C4-2B (cell line): ENCODE data around the gene VCP.

Experiments used
- H3K27ac ChIP-seq: fragments of 450-650 bp; 2 replicates; pipeline ENCODE4 v1.5.1; 2017
- ZFX ChIP-seq: fragments of 450-650 bp; IDR thresholded peaks from 2 replicates; pipeline ENCODE4 v1.6.1; 2017
- TF ChIP-seq, protein P1 (sequence below): fragments of 450-650 bp; conservative IDR thresholded peaks from 2 replicates; pipeline ENCODE4 v1.5.1; 2017; ENCODE audit warnings: mild to moderate bottlenecking

VCP gene

DNA sequence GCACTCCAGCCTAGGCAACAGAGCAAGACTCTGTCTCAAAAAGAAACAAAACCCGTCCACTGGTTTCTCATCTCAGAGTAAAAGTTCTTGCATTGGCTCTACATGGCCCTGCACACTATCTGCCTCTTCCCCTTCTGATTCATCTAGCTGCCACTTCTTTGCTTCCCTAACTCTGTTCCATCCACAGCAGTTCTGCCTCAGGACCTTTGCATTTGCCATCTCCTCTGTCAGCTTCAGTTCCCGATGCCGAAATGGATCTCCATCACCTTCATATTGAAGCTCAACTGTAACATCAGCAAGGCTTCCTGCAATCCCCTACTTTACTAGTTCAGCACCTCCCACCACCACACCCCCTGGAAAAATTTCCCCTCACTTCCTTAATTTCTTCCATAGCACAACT, 25.1 kb upstream of the VCP start:
- no peak overlapping the region for H3K27ac ChIP-seq
- TF ChIP-seq, protein P1, sequence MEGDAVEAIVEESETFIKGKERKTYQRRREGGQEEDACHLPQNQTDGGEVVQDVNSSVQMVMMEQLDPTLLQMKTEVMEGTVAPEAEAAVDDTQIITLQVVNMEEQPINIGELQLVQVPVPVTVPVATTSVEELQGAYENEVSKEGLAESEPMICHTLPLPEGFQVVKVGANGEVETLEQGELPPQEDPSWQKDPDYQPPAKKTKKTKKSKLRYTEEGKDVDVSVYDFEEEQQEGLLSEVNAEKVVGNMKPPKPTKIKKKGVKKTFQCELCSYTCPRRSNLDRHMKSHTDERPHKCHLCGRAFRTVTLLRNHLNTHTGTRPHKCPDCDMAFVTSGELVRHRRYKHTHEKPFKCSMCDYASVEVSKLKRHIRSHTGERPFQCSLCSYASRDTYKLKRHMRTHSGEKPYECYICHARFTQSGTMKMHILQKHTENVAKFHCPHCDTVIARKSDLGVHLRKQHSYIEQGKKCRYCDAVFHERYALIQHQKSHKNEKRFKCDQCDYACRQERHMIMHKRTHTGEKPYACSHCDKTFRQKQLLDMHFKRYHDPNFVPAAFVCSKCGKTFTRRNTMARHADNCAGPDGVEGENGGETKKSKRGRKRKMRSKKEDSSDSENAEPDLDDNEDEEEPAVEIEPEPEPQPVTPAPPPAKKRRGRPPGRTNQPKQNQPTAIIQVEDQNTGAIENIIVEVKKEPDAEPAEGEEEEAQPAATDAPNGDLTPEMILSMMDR, result no peak
- TF ChIP-seq ZFX, result no peak

DNA sequence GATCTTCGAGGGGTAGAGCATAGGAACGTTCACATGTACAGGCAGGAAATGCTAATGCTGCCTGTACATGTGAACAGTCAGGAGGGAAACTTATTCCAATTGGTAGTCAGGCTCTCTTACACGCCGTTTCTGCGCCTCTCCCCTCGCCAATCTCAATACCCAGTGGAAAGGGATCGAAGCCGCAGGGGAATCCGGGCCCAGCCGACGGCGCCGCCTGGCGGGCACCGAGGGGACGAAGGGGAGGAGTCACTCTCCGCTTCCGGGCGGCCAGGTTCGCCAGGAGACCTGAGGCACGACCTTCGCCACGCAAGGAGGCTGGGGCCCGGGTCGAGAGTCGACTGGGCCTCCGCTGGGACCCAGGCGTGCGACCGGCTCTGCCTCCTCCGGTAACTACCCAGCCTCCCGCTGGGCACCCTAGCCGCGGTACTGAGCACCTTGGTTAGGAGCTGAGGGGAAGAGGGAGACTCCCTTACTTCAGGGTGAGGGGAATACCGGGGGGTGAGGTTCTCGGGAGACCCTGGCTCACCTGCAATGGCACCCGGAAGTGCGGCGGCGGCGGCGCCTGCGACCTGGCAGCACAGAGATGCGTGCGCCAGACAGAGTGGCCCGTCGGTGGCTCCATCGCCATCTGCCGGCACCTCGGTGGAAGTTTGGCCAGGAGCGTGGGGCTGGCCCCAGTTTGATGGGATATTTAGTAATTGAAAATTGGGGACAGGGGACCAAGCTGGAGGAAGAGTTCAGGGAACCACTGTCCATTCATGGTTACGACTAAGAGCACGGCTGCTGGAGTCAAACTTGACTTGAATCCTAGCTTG, 23.8 kb upstream of the VCP start, which contains the start of gene PIGO:
PIGO (minus strand) TSS at position 557 of the 815 bp plus-strand sequence. CDS start 1,026 bp downstream, outside the sequence.
- H3K27ac ChIP-seq, result peak within 1 kb of the TSS; percentile 93
- peak; percentile 97 for TF ChIP-seq ZFX
- TF ChIP-seq, protein P1, result peak; percentile 98

DNA sequence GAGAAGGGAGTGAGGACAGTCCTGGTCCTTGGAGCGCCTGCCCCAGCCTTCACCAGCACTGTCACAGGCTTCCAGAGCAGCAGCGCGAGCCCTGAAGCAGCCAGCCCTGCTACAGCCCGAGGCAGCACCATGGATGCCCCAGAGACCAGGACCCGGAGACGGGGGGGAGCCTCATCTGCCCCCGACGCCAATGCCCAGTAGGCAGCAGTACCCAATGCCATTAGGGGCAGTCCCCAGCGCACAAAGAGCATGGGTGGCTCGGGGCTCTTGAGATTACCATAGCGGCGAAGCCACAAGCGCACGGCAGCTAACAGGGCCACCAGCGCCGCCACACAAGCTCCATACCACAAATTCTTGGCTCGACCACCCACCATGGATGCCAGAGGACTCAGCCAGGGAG, 19.1 kb upstream of the VCP start:
- H3K27ac ChIP-seq, result no peak overlapping the region
- TF ChIP-seq ZFX, result no peak
- TF ChIP-seq, protein P1, result no peak

DNA sequence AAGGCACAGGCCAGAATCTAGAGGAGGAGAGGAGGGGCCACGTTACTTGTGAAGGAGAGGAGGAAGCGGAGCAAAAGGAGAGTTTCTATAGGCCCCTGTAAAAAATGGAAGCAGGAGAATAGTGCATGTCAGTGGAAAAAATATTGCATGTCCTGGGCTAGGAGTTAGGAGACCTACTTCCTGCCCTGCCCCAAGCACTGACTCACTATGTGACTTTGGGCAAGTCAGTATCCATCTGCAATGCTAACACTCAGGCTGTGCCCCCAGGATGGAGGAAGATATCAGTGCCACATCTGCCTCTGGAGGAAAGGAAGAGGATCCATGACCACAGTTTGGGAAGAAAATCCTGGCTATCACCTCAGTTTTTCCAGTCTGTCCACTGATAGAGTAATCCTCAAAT, 17.0 kb upstream of the VCP start:
- H3K27ac ChIP-seq, result no peak overlapping the region
- TF ChIP-seq, protein P1, result no peak
- TF ChIP-seq ZFX, result no peak

DNA sequence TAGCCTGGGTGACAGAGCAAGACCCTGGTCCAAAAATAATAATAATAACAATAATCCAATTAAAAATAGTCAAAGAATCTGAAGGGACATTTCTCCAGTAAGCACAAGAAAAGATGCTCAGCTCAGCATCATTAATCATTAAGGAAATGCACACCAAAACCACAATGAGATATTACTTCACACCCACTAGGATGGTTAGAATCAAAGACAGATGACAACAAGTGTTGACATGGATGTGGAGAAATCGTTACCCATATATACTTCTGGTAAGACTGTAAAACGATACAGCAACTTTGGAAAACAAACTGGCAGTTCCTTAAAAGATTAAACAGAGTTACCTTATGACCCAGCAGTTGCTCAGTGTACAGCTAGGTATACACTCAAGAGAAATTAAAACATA, 12.7 kb upstream of the VCP start:
- no peak for TF ChIP-seq ZFX
- TF ChIP-seq, protein P1, result no peak
- H3K27ac ChIP-seq, result no peak overlapping the region

DNA sequence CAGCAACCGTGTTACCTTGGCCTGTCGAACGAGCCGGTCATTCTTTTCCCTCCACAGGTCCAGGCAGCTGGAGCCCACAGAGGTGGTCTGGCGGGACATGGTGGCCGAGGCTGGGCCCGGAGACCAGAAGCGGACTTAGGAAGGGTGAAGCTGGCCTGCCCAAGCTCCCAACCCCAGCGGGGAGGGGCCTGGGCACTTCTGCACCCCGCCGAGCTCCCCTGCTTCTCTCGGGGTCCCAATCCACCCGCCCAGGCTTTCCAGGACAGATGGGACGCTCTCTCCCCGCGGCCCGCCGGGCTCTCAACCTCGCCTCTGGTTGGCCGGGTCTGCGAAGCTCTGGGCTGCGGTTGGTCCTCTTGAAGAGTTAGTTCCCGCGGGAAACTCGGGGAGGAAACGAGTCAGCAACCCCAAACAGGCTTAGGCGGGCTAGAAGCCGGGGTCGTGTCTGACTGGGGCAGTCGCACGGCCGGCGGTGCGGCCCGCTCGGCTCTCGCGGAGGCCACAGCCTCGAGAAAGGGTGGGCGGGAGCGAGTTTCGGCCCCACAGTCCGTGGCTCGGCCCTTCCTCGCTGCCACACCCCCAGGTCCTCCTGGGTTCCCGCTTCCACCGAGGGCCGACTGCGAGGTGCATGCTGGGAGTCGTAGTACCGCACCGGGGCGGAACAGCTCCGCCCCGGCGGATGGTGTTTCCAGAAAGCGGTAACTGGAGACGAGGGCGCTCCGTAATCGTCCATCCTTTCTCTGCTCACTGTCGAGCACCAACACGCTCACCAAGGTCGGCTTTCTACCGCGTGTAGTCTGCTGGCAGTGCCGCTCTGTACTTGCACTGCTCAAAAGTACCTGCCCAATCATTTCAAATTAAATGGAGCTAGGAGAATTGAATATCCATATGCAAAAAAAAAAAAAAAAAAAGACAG, 7.3 kb upstream of the VCP start, which contains the start of gene FANCG:
FANCG (minus strand) TSS at position 517 of the 916 bp plus-strand sequence; CDS start at position 99, 418 bp downstream.
- H3K27ac ChIP-seq, result peak within 1 kb of the TSS; percentile 85
- TF ChIP-seq ZFX, result peak; percentile 75
- TF ChIP-seq, protein P1, result no peak

DNA sequence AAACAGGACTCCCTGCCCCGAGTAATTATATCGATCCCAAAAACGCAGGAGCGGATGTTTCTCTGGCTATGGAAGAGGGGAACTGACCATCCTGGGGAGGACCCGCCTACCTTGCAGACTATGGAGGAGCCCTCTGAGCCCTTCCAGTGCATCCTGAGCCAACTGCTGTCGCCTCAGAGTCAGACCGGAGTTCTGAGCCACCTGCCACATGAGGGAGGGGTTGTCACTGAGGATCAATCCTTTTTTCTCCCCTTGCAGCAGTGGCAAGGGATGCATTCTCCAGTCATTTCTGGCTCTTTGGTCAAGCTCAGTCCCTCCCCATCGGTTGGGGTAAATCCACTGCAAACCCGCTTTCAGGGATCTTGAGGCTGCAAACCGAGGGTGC, 6.6 kb upstream of the VCP start:
- peak overlapping the region; percentile 85 for H3K27ac ChIP-seq
- TF ChIP-seq, protein P1, result no peak
- TF ChIP-seq ZFX, result no peak
